CD14-positive monocyte (primary cell): Measurements from ENCODE around the gene RPL7A. TPM values are rescaled to one million over a fixed set of nuclear protein-coding genes. Genes with fewer than 3 reads are reported as not detected.
"Not testable (repeated sequence)": the region's sequence is repeated elsewhere in the genome, so short reads cannot be mapped to it uniquely, and the experiment has no call there.

Experiments used
- DNase-seq, 3 donors: peaks; one replicate each; pipeline ENCODE4 v3.0.0-alpha.2; 2011 to 2022
- H2AFZ ChIP-seq: 2 replicates; pipeline ENCODE4 v1.6.0; 2012; ENCODE audit warnings: mild to moderate bottlenecking, low read depth, low read length, inconsistent platforms; ENCODE audit not compliant: insufficient read depth, poor library complexity, severe bottlenecking
- H3K27ac ChIP-seq, 2 donors: 1 replicate in 1 of 2; 2 replicates in 1 of 2; pipeline ENCODE4 v1.5.1; 2012 to 2013; ENCODE audit warnings: low read length in 2 of 2, control low read depth in 1 of 2, inconsistent platforms in 1 of 2, low read depth in 1 of 2, mild to moderate bottlenecking in 1 of 2
- H3K27me3 ChIP-seq, 2 donors: one replicate each; pipeline versions ENCODE4 v1.6.0 to v1.6.1; 2011 to 2013; ENCODE audit warnings: low read length in 2 of 2; ENCODE audit not compliant: control insufficient read depth in 2 of 2, insufficient read depth in 2 of 2
- H3K36me3 ChIP-seq, 2 donors: replicated peaks in 1 of 2; 1 replicate in 1 of 2; 2 replicates in 1 of 2; pipeline versions ENCODE4 v1.5.1 to v1.6.1; 2012 to 2013; ENCODE audit warnings: low read length in 2 of 2, control low read depth in 1 of 2, inconsistent platforms in 1 of 2, mild to moderate bottlenecking in 1 of 2; ENCODE audit not compliant: insufficient read depth in 2 of 2, control insufficient read depth in 1 of 2
- H3K4me1 ChIP-seq, 2 donors: 1 replicate in 1 of 2; 2 replicates in 1 of 2; pipeline versions ENCODE4 v1.5.1 to v1.6.1; 2012 to 2013; ENCODE audit warnings: low read length in 2 of 2, control low read depth in 1 of 2, inconsistent platforms in 1 of 2, mild to moderate bottlenecking in 1 of 2, moderate library complexity in 1 of 2; ENCODE audit not compliant: insufficient read depth in 2 of 2, control insufficient read depth in 1 of 2
- H3K4me2 ChIP-seq: replicated peaks from 2 replicates; pipeline ENCODE3; 2012; ENCODE audit warnings: low read length, moderate library complexity, mild to moderate bottlenecking; ENCODE audit not compliant: poor library complexity, severe bottlenecking; ENCODE audit errors: extremely low read depth
- H3K4me3 ChIP-seq, 3 experiments: fragments of 200-600 bp in 1 of 3; sonication (generic) in 1 of 3; replicated peaks in 1 of 3; 1 replicate in 2 of 3; 2 replicates in 1 of 3; pipeline ENCODE4 v1.5.1; 2011 to 2013; ENCODE audit warnings: low read length in 3 of 3, mild to moderate bottlenecking in 3 of 3, control low read depth in 2 of 3, low read depth in 2 of 3, inconsistent platforms in 1 of 3, moderate library complexity in 1 of 3
- H3K79me2 ChIP-seq: 2 replicates; pipeline ENCODE4 v1.6.0; 2012; ENCODE audit warnings: mild to moderate bottlenecking, control low read depth, inconsistent platforms, low read length, moderate library complexity; ENCODE audit not compliant: insufficient read depth
- H3K9ac ChIP-seq: 2 replicates; pipeline ENCODE4 v1.6.0; 2017; ENCODE audit warnings: low read length, mild to moderate bottlenecking; ENCODE audit not compliant: insufficient read depth, poor library complexity, severe bottlenecking
- H3K9me3 ChIP-seq, 2 donors: replicated peaks in 1 of 2; 1 replicate in 1 of 2; 2 replicates in 1 of 2; pipeline versions ENCODE4 v1.5.1 to v1.6.1; 2012 to 2013; ENCODE audit warnings: low read length in 2 of 2, control low read depth in 1 of 2; ENCODE audit not compliant: control insufficient read depth in 1 of 2, insufficient read depth in 1 of 2
- H4K20me1 ChIP-seq: 2 replicates; pipeline ENCODE4 v1.6.0; 2012; ENCODE audit warnings: mild to moderate bottlenecking, low read length, control low read depth, moderate library complexity; ENCODE audit not compliant: insufficient read depth
- H3K27ac Mint-ChIP-seq, 7 donors: one replicate each; pipeline ENCODE4 v1.8.0; 2020; ENCODE audit warnings: mild to moderate bottlenecking in 7 of 7, mixed read lengths in 7 of 7, moderate library complexity in 6 of 7, inconsistent platforms in 2 of 7
- H3K27me3 Mint-ChIP-seq, 3 donors: one replicate each; pipeline ENCODE4 v1.8.0; 2021 to 2022; ENCODE audit warnings: low read depth in 3 of 3, mild to moderate bottlenecking in 3 of 3, mixed read lengths in 3 of 3, moderate library complexity in 3 of 3, inconsistent platforms in 1 of 3
- H3K36me3 Mint-ChIP-seq, 2 donors: one replicate each; pipeline ENCODE4 v1.8.0; 2020; ENCODE audit warnings: mixed read lengths in 2 of 2, inconsistent platforms in 1 of 2, mild to moderate bottlenecking in 1 of 2
- H3K4me1 Mint-ChIP-seq: one replicate; pipeline ENCODE4 v1.8.0; 2020; ENCODE audit warnings: mild to moderate bottlenecking, mixed read lengths
- H3K4me3 Mint-ChIP-seq, 2 donors: one replicate each; pipeline ENCODE4 v1.8.0; 2020; ENCODE audit warnings: mild to moderate bottlenecking in 2 of 2, mixed read lengths in 2 of 2, moderate library complexity in 1 of 2
- H3K9me3 Mint-ChIP-seq, 7 donors: one replicate each; pipeline ENCODE4 v1.8.0; 2020 to 2022; ENCODE audit warnings: mixed read lengths in 7 of 7, mild to moderate bottlenecking in 6 of 7, moderate library complexity in 6 of 7, inconsistent platforms in 2 of 7
- WGBS: methylation state at CpG from one replicate; pipeline ENCODE4 v1.1.5; 2013; ENCODE audit warnings: missing lambda C conversion rate; ENCODE audit not compliant: insufficient coverage; 5-methylcytosine and 5-hydroxymethylcytosine counted together
- intact Hi-C, 2 donors: fragments of 100-400 bp; cut with micrococcal nuclease; formaldehyde crosslinking; loops; one replicate each; pipeline versions ENCODE4 v1.15.0 to v1.15.1; 2023
- polyA plus RNA-seq, 3 donors: library from polyadenylated mRNA; depleted of rRNA in 1 of 3; unstranded in 2 of 3; stranded (reverse) in 1 of 3; fragments of 300-500 nt in 2 of 3; fragments of >200 nt in 1 of 3; fragmentation: Illumina TruSeq in 2 of 3; gene quantifications; 1 replicate in 2 of 3; 2 replicates in 1 of 3; pipeline ENCODE4 v1.2.3, GENCODE V29; 2012 to 2021
- TF ChIP-seq, protein P1 (sequence below): fragments of 200-600 bp; IDR thresholded peaks from one replicate; pipeline ENCODE4 v1.8.0; 2022; ENCODE audit warnings: antibody characterized with exemption, mild to moderate bottlenecking

Gene RPL7A
- polyA plus RNA-seq, 3 donors: 390 to 2,322 (median 437) TPM

DNA sequence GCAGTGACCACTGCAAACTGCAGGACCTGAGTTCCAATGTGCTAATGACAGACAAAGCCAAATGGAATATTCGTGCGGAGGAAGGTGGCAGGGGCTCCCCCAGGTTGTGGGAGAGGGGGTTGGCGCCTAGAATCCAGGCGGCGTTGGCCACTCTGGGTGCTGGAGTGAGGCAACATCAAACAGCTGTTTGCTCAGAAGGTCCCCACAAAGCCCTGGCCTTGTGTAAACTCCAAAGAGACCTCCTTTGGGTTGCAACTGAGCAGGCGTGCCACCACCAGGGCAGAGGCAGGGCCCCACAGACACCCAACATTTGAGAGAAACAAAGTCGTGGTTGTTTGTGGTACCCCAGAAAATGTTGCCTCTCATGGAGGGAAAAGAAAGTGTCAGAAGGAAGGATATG is 42.7 kb downstream of the RPL7A start:
- Histone ChIP-seq H3K79me2 (no peaks in the 10 kb centered on the region), H3K4me1 (no peaks in the 10 kb centered on the region), H3K4me3 (no peak overlapping the region), H3K9ac (no peak overlapping the region), H3K9me3 (no peaks in the 10 kb centered on the region), H2AFZ (no peak overlapping the region), H3K36me3 (no peaks in the 10 kb centered on the region), H3K27me3 (no peaks in the 10 kb centered on the region), H3K4me2 (no peak overlapping the region), H3K27ac (no peak overlapping the region), H4K20me1 (no peaks in the 10 kb centered on the region)
- TF ChIP-seq, protein P1, sequence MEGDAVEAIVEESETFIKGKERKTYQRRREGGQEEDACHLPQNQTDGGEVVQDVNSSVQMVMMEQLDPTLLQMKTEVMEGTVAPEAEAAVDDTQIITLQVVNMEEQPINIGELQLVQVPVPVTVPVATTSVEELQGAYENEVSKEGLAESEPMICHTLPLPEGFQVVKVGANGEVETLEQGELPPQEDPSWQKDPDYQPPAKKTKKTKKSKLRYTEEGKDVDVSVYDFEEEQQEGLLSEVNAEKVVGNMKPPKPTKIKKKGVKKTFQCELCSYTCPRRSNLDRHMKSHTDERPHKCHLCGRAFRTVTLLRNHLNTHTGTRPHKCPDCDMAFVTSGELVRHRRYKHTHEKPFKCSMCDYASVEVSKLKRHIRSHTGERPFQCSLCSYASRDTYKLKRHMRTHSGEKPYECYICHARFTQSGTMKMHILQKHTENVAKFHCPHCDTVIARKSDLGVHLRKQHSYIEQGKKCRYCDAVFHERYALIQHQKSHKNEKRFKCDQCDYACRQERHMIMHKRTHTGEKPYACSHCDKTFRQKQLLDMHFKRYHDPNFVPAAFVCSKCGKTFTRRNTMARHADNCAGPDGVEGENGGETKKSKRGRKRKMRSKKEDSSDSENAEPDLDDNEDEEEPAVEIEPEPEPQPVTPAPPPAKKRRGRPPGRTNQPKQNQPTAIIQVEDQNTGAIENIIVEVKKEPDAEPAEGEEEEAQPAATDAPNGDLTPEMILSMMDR: no peak
- peaks cover 0 to 3% (median 0%) of the 10 kb centered on the region in 7 donors for H3K9me3 Mint-ChIP-seq
- H3K36me3 Mint-ChIP-seq: no peaks in the 10 kb centered on the region
- DNase-seq: no peak
- WGBS: 88% methylated on average over 5 of the region's 7 CpGs
- intact Hi-C loops: no loop called here
- H3K4me3 Mint-ChIP-seq: no peak overlapping the region
- H3K4me1 Mint-ChIP-seq: no peaks in the 10 kb centered on the region
- peak overlapping the region in 1 of 7 donors; percentile 53 for H3K27ac Mint-ChIP-seq
- peaks cover 4 to 19% (median 7%) of the 10 kb centered on the region in 3 donors for H3K27me3 Mint-ChIP-seq

DNA sequence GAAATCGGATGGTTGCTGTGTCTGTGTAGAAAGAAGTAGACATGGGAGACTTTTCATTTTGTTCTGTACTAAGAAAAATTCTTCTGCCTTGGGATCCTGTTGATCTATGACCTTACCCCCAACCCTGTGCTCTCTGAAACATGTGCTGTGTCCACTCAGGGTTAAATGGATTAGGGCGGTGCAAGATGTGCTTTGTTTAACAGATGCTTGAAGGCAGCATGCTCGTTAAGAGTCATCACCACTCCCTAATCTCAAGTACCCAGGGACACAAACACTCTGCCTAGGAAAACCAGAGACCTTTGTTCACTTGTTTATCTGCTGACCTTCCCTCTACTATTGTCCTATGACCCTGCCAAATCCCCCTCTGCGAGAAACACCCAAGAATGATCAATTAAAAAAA is 43.4 kb downstream of the RPL7A start:
- H3K36me3 ChIP-seq, H3K4me3 ChIP-seq, H3K27ac Mint-ChIP-seq, H2AFZ ChIP-seq, H3K4me2 ChIP-seq, H3K4me1 Mint-ChIP-seq, H3K27ac ChIP-seq, DNase-seq, H3K27me3 ChIP-seq, H4K20me1 ChIP-seq, H3K4me1 ChIP-seq, H3K9ac ChIP-seq, H3K9me3 ChIP-seq, intact Hi-C loops, H3K36me3 Mint-ChIP-seq, H3K9me3 Mint-ChIP-seq, H3K4me3 Mint-ChIP-seq, H3K79me2 ChIP-seq: not testable (repeated sequence)
- peaks cover 4 to 19% (median 9%) of the 10 kb centered on the region in 3 donors for H3K27me3 Mint-ChIP-seq
- WGBS: no CpG with 5 or more reads among the region's 4 CpGs

DNA sequence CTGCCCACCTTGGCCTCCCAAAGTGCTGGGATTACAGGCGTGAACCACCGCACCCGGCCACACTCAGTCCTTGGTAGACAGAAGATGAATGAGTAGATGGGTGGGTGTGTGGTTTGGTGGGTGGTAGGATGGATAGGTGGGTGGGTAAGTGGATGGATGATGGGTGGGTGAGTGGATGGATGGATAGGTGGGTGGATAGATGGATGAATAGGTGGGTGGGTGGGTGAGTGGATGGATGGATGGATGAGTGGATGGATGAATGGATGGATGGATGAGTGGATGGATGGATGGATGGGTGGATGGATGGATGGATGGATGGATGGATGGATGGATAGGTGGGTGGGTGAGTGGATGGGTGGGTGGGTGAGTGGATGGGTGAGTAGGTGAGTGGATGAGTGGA is 44.3 kb downstream of the RPL7A start:
- H2AFZ ChIP-seq, H3K36me3 ChIP-seq, H3K4me3 Mint-ChIP-seq, H3K9ac ChIP-seq, H3K36me3 Mint-ChIP-seq, H3K9me3 Mint-ChIP-seq, H3K27ac Mint-ChIP-seq, H3K4me3 ChIP-seq, H3K4me1 ChIP-seq, H4K20me1 ChIP-seq, H3K27me3 ChIP-seq, DNase-seq, H3K79me2 ChIP-seq, intact Hi-C loops, H3K4me2 ChIP-seq, H3K27ac ChIP-seq, H3K9me3 ChIP-seq, H3K4me1 Mint-ChIP-seq: not testable (repeated sequence)
- 90% methylated on average over 3 of the region's 3 CpGs for WGBS
- peaks cover 4 to 16% (median 7%) of the 10 kb centered on the region in 3 donors for H3K27me3 Mint-ChIP-seq
